ENCODE results near the gene TOR1AIP2.

The TOR1AIP2 gene

DNA sequence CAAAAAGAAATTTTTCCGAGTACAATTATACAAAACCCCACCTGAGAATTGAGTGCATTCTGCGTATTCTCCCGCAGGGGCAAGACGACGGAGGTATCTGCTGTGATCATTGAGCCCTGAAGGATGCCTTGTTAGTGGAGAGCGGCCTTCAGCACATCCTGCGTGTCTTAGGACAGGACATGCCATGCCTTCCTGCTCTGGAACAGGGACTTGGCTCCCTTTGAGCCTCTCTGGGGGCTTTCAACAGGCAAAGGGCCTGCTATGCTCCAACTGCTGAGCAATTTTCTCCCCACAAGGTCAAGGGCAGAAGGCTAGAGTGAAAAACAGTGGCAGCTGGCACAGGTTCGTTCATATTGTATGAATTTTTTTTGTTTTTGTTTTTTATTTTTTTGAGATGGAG lies 52.4 kb downstream of the TOR1AIP2 start:
- DNase-seq = no peak

DNA sequence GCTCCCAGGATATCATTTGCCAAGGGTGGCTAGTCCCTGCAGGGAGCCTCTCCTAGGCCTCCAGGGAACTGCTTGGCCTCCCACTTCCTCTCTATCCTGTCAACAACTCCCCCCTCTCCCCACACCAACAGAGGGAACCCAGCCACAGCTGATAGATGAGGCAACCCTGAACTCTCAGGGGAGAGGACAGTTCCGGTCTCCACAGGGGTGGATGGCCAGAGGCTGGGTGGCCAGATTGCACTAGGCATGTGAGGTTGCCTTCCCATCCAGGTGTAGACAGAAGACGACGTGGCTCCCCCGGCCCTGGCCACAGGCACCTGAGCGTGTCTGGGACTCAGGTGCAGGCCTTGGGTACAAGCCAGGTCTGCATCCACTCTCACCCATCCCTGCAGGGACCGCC lies 53.3 kb downstream of the TOR1AIP2 start:
- DNase-seq = peak in 1 of 2 experiments; percentile 33

DNA sequence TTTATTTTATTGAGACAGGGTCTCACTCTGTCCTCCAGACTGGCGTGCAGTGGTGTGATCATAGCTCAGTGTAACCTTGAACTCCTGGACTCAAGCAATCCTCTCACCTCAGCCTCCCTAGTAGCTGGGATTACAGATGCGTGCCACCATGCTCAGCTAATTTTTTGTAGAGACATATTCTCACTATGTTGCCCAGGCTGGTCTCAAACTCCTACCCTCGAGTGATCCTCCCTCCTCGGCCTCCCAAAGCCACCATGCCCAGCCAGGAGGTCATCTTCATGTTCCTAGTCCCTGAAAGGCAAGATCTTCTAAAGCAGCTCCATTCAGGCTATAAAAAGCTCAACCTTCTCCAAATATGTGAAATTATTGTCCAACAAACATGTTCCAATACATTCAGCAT lies 53.9 kb downstream of the TOR1AIP2 start:
- DNase-seq = no peak

DNA sequence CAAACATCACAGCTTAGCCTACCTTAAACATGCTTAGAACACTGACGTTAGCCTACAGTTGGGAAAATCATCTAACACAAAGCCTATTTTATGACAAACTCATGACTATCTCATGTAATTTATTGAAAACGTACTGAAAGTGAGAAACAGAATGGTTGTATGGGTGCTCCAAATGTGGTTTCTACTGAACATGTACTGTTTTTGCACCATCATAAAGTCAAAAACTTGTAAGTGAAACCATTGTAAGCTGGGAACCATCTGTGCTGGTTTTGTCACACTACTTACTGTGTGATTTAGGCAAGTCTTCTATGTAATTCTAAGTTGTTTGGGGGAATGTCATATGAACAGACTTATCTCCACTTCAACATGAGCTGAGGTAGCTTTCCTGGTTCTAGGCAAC lies 55.5 kb downstream of the TOR1AIP2 start:
- DNase-seq = no peak

DNA sequence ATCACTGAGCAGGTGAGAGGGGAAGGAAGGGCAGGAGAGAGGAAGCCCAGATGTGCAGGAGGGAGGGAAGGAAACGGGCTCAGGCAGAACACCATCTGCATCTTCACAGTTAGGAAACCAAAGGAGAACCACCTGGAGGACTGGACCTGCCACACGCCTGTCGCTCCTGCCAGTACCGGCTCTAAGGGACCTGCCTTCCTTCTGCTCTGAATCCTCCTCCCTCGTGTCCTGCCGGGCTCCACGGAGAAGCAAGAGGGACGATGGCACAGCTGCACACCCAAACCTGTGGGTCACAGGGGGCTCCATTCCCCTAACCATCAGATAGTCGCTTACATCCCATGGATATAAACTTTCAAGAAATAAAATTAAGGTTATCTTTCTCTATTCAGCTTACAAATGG lies 56.1 kb downstream of the TOR1AIP2 start:
- DNase-seq = no peak

DNA sequence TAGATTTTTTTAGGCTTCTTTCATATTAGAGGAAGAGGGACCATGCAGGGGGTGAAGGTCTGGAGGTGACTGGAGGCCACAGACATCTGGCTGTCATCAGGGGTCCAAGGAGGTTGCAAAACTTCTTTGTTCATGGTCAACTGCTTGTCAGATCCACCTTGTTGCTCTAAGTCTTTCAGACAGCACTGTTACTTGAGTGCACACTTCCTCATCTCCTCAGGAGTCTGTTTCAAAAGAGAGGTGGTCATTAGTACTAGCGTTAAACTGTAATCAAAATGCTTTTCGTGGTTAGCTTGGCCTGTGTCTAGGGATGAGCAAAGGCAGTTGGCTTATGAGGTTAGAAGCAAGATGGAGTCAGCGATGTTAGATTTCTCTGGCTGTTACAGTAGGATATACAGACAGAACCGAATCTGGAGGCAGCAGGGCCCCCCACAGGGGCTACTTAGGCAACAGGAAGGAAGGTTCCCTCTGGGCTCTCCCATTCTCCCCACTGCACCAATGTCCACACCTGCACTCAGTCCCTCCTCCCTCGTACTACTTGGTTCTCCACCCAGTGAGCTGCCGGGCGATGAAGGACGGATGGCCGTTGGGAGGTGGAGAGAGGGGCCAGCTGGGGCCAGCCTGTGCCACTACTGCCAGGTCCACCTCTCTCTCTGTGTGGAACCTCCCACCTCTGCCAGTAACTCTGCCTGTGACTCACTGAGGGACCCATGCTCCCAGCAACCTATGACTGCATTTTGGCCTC lies 57.2 kb downstream of the TOR1AIP2 start:
- DNase-seq = peak; percentile 5 to 9

DNA sequence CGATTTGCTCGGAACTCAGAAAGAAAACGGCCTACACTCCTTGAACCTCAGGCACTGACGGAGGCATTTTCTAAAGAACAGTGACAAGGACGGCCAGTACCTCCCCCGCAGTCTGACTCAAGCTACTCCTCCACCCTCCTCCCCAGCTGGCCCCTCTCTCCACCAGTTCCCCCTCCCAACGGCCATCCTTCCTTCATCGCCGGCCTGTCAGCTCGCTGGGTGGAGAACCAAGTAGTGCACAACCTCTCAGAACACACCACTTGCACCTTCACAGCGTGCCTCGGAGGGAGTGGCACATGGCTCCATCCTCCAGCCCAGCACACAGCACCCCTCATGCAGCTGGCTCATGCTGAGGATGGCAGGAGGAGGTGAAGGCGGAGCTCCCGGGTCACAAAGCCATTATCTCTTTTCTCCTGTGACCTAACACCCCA lies 58.8 kb downstream of the TOR1AIP2 start:
- DNase-seq = no peak

DNA sequence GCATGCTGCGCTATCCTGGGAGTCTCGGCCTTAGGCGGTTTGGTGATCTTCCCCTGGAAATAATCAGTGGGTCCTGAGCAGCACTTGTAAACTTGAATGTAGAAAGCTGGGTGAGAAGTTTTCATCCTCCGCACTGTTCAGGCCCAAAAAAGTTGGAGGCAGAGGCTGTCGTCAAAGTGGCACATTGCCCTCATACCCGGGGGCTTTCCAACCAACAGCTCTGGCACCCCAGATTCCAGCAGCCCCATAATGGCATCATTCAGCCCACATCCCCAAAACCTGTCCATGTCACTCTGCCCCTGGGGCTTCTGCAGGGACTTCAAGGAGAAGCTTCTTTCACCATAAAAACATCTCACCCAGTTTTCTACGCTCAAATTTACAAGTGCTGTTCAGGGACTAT lies 59.3 kb downstream of the TOR1AIP2 start:
- DNase-seq = no peak

DNA sequence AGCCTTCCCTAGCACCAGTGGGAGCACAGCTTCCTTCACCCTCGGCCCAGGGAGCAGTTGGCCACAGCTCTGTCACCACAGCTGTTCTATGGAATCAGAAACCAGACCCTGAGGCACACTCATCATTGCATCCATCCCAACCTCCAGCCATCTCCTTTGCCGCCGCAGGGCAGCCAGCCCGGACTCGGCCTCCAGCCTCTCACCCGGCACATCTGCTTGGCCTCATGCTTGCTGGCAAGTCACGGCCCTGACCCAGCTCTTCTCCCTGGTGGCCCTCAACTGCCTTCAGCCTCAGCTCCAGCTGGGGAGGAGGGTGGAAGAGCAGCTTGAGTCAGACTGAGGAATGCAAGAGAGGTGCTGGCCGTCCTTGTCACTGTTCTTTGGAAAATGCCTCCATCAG lies 59.8 kb downstream of the TOR1AIP2 start:
- no peak for DNase-seq

DNA sequence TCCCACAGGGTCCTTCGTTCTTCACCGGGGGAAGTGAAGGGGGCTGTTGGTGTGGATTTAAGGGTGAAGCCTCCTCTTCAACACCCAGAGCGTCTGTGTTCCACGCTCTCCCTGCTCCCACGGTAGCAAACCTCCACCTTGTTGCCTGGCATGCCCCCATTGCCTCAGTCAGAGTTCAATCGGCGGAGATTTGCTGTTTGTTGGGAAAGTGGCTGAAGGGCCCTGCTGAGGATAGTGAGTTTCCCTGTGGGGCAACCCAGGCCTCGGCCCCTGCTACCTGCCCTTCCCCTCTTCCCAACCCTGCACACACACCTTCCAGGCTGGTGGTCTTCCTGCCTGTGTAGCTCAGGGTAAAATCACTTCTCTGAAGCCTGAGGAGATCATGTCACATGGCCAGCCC lies 60.5 kb downstream of the TOR1AIP2 start:
- no peak for DNase-seq

DNA sequence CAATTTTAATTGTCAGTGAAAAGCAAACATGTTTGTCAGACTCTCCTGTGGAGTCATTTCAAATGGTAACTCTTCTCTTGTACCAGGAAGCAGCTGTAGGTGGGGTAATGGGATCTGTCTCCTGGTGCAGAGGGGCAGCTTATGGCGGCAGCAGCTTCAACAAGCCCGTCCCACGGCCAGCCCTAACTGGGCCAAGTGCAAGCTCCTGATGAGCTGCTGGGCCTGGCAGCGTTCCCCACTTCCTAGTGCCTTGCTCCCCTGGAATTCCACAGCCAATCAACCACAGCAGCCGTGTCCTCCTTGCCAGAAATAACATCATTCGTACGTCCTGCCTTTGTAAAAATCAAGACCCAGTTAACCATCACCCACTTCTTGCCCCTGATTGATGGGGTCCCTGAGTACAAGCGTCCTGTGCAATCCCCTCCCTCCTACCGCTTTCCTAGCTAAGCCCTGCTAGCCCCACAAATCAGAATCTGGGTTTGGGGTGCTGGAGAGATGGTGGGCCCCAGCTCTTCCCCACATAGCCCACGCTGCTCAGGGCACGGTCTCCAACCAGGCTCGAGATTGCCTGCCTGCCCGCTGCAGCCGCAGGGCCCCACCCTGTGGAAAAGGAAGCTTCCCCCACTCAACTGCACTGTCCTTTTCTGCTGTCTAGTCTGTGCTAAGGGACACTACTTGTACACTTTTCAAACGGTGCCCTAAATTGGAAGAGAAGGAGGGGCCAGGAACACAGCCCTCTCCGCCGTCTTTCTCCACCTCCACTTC lies 61.2 kb downstream of the TOR1AIP2 start:
- DNase-seq = no peak

DNA sequence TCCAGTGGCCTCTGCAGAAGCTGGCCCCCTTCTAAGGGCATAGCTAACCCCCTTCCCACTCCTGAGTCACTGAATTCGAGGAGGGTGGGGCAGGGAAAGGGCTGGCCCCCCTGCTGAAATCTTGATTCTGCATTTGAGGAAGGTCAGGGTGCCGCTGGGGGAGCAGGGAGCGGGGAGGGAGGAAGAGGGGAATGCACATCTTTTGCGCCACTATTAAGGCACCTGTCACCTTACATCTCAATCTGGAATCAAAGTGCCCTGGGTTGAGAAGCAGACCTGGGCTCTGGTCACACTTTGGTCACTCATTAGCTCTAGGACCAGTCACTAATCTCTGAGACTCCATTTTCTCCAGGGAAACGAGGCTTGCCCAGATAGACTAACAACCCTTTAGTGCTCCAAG lies 62.0 kb downstream of the TOR1AIP2 start:
- DNase-seq = no peak

DNA sequence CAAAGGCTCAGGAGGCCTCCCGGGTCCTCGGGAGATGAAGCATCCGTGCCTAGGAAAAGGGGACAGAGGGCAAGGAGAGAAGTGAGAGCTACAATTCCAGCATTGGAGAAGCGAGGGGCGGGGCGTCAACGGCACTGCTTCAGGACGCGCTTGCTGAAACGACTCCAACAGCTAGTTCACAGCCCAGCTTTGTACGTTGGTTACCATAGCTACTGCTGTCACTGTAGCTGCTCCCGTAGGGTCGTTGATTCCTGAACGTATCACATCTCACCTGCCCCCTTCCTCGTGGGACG lies 63.1 kb downstream of the TOR1AIP2 start:
- peak; percentile 84 to 85 for DNase-seq

DNA sequence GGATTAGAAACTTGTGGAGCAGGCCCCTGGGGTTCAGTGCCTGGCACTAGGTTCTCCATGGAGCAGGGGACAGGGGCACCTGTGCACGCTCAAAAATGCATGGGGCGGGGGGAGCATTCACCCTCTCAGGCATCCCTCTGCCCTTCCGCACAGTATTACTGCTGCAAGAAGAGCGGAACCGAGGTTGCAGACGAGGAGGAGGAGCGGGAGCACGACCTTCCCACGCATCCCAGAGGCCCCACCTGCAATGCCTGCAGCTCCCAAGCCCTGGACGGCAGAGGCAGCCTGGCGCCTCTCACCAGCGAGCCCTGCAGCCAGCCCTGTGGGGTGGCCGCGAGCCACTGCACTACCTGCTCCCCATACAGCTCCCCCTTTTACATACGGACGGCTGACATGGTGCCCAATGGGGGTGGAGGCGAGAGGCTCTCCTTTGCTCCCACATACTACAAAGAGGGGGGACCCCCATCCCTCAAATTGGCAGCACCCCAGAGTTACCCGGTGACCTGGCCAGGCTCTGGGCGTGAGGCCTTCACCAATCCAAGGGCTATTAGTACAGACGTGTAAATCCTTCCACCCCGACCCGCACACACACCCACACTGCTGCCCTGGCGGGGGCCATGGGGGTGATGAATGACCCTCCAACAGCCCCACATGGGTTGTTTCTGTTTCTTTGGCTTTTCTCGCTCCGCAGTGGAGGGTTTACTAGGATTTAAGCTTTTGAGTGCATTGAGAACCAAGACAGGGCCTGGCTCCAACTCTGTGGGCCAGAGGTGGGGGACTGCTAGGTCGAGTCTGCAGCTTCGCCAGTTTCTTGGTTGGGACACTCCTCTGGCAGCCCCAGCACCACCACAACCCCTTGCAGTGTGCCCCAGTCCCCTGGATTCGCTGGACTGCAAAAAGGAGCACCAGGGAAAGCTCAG lies 63.7 kb downstream of the TOR1AIP2 start:
- no peak for DNase-seq

DNA sequence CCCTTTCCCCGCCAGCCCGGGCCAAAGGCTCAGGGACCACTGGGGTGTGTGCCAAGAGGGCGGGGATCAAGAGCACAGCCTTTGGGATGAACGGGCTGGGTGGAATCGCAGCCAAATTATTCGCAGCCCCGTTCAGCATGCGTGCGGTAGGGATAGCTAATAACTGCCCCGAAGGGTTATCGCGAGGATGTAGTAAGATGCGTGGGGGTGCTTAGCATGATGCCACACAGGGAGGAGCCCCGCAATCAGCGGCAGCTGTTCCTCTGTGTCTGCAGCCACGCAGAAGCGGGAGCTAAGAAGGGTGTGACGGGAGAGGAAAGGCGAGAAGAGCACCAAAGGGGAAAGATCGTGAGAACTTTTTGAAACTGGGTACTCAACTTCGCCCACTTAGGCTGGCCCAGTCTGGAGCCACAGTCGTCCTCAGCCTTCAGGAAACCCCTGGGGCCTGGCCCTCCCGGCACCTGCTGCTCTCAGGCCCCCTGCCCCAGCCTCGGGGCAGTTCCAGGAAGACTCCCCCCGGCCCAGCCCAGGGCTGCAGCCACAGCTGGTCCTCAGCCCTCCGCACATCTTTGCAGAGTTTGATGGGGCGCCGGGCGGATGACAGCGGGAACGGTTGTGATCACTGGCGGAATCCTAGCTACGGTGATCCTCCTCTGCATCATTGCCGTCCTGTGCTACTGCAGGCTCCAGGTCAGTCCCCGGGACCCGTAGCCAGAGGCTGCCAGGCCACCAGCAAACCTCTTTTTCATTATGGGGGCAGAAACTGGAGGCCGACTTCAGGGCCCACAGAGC lies 64.9 kb downstream of the TOR1AIP2 start:
- DNase-seq = no peak

DNA sequence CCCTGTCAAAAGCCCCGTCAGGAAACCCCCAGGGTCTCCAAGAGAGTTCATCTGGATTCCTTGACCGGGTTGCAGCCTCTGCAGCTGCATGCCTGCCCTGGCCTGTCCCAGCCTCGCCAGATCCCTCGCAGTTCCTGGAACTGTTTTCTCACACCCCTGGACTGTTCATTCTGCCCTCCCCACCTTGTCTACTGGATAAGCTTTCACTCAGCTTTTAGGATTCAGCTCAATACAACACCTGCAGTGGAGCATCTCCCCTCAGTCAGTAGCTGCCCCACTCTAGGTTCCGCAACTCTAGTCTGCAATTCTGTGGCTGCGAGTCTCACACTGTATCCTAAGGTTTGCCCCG lies 67.3 kb downstream of the TOR1AIP2 start:
- DNase-seq = no peak

DNA sequence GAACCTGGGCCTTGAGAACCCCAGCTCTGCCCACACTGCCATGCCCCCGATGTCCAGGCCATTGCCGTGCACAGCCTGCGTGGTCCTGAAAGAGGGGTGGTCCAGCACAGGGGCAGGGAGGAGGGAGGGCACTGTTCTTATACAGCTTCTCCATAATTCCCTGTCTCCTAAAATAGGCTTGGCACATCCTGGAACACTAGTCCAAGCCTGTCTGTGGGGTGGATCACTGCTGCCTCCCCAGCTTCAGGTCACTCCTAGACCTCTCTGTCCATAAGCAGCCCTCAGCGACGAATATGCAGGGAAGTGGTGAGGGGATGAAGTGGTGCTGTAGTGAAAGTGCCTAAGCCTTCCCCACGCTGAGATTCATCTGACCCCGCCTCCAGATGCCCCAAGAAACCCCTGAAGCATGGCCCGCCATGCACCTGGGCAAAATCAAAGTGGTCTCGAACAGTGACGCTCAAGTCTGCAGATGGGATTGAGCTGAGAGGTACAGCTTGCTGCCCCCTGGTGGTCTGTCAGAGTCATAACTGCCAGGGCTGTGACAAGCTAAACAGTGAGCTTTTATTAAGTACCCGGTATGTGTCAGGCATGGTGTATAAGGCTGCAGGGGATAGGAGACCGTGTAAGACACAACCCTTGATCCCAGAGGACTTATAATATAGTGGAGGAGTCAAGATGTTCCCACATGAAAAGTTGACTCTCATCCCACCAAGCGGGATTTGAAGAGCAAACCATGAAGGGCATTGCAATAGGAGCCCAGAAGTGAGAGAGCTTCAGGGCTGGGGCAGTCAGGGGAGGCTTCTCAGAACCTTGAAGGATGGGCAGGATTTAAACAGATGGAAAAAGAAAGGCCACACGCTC lies 67.9 kb downstream of the TOR1AIP2 start:
- DNase-seq = peak; percentile 72 to 87

DNA sequence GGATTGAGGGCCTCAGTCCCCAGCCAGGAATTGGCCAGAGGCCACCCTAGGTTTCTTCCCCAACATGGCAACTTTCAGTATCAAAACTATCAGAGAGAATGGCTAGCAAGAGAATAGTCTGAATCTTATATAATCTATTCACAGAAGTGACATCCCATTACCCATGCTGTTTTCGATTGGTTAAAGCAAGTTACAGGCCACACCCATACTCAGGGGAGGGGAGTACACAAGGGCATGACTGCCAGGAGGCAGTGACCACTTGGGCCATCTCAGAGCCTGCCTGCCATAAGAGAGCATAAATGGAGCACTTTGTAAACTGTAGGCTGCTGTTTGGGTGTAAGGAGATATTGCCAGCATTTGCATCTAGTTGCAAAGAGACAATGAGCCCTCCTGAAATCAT lies 69.1 kb downstream of the TOR1AIP2 start:
- no peak for DNase-seq

DNA sequence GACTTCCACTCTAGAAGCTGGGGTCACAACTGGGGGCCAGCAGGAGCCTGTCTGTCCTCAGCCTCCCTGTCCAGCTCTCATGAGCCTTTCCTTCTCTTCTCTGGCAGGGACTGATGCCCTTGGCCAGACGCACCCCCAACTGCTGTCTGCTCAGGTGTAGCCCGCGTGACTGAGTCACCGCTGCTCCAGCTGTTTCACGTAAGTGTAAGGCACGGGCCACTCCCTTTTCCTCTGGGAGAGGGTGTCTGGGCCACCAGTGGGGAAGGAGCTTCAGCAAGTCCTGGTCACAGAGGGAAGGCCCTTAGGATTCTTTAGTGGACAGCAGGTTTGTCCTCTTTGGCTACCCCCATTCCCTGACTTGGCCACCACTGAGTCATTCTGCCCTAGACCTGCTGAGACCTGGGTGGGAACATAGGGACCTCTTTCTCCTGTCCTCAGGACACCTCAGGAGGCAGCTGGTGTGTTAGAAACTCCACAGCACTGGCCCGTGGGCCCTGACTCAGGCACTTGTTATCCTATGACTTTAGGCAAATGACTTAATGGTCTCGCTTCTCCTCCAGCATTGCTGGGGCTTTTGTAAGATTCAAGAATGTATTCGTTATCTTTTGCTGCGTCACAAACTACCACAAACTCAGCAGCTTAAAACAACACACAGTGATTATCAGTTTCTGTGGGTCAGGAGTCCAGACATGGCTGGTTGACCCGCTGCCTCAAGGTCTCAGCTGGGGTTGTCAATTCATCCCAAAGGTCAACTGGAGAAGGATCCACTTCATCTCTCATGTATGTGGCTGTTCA lies 69.7 kb downstream of the TOR1AIP2 start:
- DNase-seq = no peak

DNA sequence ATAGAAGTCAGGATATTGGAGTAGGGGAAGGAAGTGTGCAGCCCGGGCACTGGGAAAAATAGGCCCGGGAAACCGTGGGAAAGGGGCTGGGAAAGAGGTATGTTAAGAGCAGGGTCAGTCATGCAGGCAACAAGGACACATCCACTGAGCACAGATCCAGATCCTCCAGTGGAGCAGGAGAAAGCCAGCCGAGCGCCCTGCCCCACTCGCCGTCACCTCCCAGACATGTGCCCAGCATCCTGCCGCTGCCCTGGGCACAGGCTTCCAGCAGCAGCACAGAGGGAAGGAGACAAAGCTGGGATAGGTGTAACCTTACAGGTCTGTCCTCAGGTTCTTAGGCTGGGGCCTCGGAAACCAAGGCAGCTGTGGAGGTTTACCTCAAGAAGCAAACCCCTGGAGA lies 70.3 kb downstream of the TOR1AIP2 start:
- DNase-seq = no peak

DNA sequence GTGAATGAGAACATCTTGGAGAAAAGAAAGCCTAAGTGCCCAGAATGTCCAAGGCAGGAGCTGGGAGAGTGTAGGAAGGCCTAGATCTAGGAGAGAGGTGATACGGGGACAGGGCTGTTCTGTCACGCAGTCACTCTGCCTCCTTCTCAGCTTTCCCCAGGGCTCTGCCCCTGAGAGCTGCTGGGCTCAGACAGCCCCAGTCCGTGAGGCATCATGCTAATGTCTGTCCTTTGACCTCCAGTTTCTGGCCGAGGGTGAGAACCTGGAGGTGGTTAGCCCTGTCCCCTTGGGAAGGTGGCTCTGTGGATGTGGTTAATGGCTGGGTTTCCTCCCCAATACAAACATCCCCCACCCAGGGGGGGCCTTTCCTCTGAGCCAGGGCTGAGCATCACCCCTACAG lies 71.3 kb downstream of the TOR1AIP2 start:
- no peak for DNase-seq

All from Kasumi-1 (cell line).